Osteoblast (primary cell): ENCODE results near the gene JADE3. TPM values are rescaled to one million over a fixed set of nuclear protein-coding genes. Genes with fewer than 3 reads are reported as not detected.

ENCODE experiments used
- DNase-seq: peaks from one replicate; pipeline ENCODE4 v3.0.0; 2011; ENCODE audit warnings: low spot score, mixed read lengths; ENCODE audit not compliant: insufficient read length; ENCODE audit errors: missing footprints
- H2AFZ ChIP-seq: 2 replicates; pipeline ENCODE4 v1.6.0; 2011; ENCODE audit warnings: mild to moderate bottlenecking, low read length
- H3K27ac ChIP-seq: 2 replicates; pipeline ENCODE4 v1.5.1; 2011; ENCODE audit warnings: mild to moderate bottlenecking, low read depth, low read length, moderate library complexity
- H3K27me3 ChIP-seq: 2 replicates; pipeline ENCODE4 v1.6.0; 2012; ENCODE audit warnings: mild to moderate bottlenecking, control low read depth, inconsistent platforms, low read length, moderate library complexity; ENCODE audit not compliant: insufficient read depth
- H3K36me3 ChIP-seq: 2 replicates; pipeline ENCODE4 v1.5.1; 2011; ENCODE audit warnings: mild to moderate bottlenecking, low read length, control low read depth, moderate library complexity; ENCODE audit not compliant: insufficient read depth
- H3K4me1 ChIP-seq: 2 replicates; pipeline ENCODE4 v1.5.1; 2011; ENCODE audit warnings: mild to moderate bottlenecking, low read length, control low read depth, moderate library complexity; ENCODE audit not compliant: insufficient read depth
- H3K4me2 ChIP-seq: 2 replicates; pipeline ENCODE4 v1.6.0; 2011; ENCODE audit warnings: mild to moderate bottlenecking, low read length; ENCODE audit not compliant: insufficient read depth
- H3K4me3 ChIP-seq: fragments of 200-600 bp; sonication (generic); 3 replicates; pipeline ENCODE4 v1.5.1; 2012; ENCODE audit warnings: mild to moderate bottlenecking, low read length, inconsistent platforms; ENCODE audit not compliant: insufficient read depth
- H3K79me2 ChIP-seq: 2 replicates; pipeline ENCODE4 v1.6.0; 2012; ENCODE audit warnings: mild to moderate bottlenecking, low read length, control low read depth, inconsistent platforms; ENCODE audit not compliant: insufficient read depth
- H3K9me3 ChIP-seq: 2 replicates; pipeline ENCODE4 v1.5.1; 2011; ENCODE audit warnings: low read depth, low read length, control low read depth
- H4K20me1 ChIP-seq: 2 replicates; pipeline ENCODE4 v1.6.0; 2012; ENCODE audit warnings: mild to moderate bottlenecking, low read length, control low read depth; ENCODE audit not compliant: insufficient read depth
- CTCF ChIP-seq: IDR thresholded peaks from 2 replicates; pipeline ENCODE4 v1.5.1; 2011; ENCODE audit warnings: mild to moderate bottlenecking, low read depth, low read length, moderate library complexity; ENCODE audit errors: extremely low read depth
- total RNA-seq: library from RNA; depleted of rRNA; stranded (reverse); fragments of >200 nt; gene quantifications from 2 replicates; pipeline ENCODE4 v1.2.3, GENCODE V29; 2012

The JADE3 gene
- total RNA-seq, 1 donor, result 4.7 TPM

- DNase-seq, result no peak
- Histone ChIP-seq H2AFZ (no peak overlapping the region), H3K27me3 (no peaks in the 10 kb centered on the region), H3K9me3 (no peaks in the 10 kb centered on the region), H3K27ac (no peak overlapping the region), H4K20me1 (peaks cover 2% of the 10 kb centered on the region), H3K4me3 (no peak overlapping the region), H3K4me2 (no peak overlapping the region), H3K36me3 (no peaks in the 10 kb centered on the region), H3K79me2 (peaks cover 2% of the 10 kb centered on the region), H3K4me1 (peaks cover 7% of the 10 kb centered on the region)
- no peak for TF ChIP-seq CTCF
These were observed 15.5 kb downstream of the JADE3 start for GRCh38 chrX:46927718-46928117.

- Histone ChIP-seq H3K36me3 (no peaks in the 10 kb centered on the region), H3K27me3 (no peaks in the 10 kb centered on the region), H4K20me1 (no peaks in the 10 kb centered on the region), H3K4me1 (peaks cover 7% of the 10 kb centered on the region), H3K9me3 (no peaks in the 10 kb centered on the region), H3K4me3 (no peak overlapping the region), H3K79me2 (peaks cover 2% of the 10 kb centered on the region), H2AFZ (peak overlapping the region; percentile 68), H3K27ac (no peak overlapping the region), H3K4me2 (no peak overlapping the region)
- DNase-seq, result peak; percentile 37
- no peak for TF ChIP-seq CTCF
These were observed 17.4 kb downstream of the JADE3 start for GRCh38 chrX:46929439-46930261.

GRCh38 chrX:46935295-46935694, 23.1 kb downstream of the JADE3 start:
- Histone ChIP-seq H4K20me1 (no peaks in the 10 kb centered on the region), H3K79me2 (no peaks in the 10 kb centered on the region), H3K27me3 (no peaks in the 10 kb centered on the region), H2AFZ (no peak overlapping the region), H3K4me3 (no peak overlapping the region), H3K4me1 (no peaks in the 10 kb centered on the region), H3K36me3 (no peaks in the 10 kb centered on the region), H3K4me2 (no peak overlapping the region), H3K9me3 (no peaks in the 10 kb centered on the region), H3K27ac (no peak overlapping the region)
- DNase-seq, result no peak
- no peak for TF ChIP-seq CTCF

GRCh38 chrX:46938589-46938988, 26.4 kb downstream of the JADE3 start:
- no peak overlapping the region for H3K27ac ChIP-seq
- H3K79me2 ChIP-seq, result no peaks in the 10 kb centered on the region
- no peak overlapping the region for H3K4me2 ChIP-seq
- H3K4me3 ChIP-seq, result no peak overlapping the region
- TF ChIP-seq CTCF, result no peak
- no peaks in the 10 kb centered on the region for H3K4me1 ChIP-seq
- H3K36me3 ChIP-seq, result no peaks in the 10 kb centered on the region
- no peaks in the 10 kb centered on the region for H3K9me3 ChIP-seq
- H3K27me3 ChIP-seq, result peaks cover 6% of the 10 kb centered on the region
- H2AFZ ChIP-seq, result no peak overlapping the region
- peaks cover 3% of the 10 kb centered on the region for H4K20me1 ChIP-seq
- no peak for DNase-seq
